ENCODE results near the gene CROCC2.
A peak's percentile ranks its signal among the peaks of the same experiment; 100 is the strongest.

CROCC2 gene

GRCh38 chr2:240999873-241000541, 93.9 kb downstream of the CROCC2 start:
- no peak for DNase-seq (ENCODE audit: low read depth in 3 of 3)

GRCh38 chr2:241000831-241001321, 94.7 kb downstream of the CROCC2 start:
- DNase-seq (ENCODE audit: low read depth in 3 of 3), result no peak

GRCh38 chr2:241001413-241002274, 95.5 kb downstream of the CROCC2 start:
- no peak for DNase-seq (ENCODE audit: low read depth in 3 of 3)

- no peak for DNase-seq (ENCODE audit: low read depth in 3 of 3)
Observed at GRCh38 chr2:241002275-241003046, 96.3 kb downstream of the CROCC2 start.

- no peak for DNase-seq (ENCODE audit: low read depth in 3 of 3)
Observed at GRCh38 chr2:241003047-241003360, 96.9 kb downstream of the CROCC2 start.

- no peak for DNase-seq (ENCODE audit: low read depth in 3 of 3)
Observed at GRCh38 chr2:241003369-241003768, 97.2 kb downstream of the CROCC2 start.

- DNase-seq (ENCODE audit: low read depth in 3 of 3), result no peak
Observed at GRCh38 chr2:241003830-241004564, 97.9 kb downstream of the CROCC2 start.

- no peak for DNase-seq (ENCODE audit: low read depth in 3 of 3)
Observed at GRCh38 chr2:241005569-241005968, 99.4 kb downstream of the CROCC2 start.

GRCh38 chr2:241006412-241006811, 100.3 kb downstream of the CROCC2 start:
- no peak for DNase-seq (ENCODE audit: low read depth in 3 of 3)

GRCh38 chr2:241007111-241007510, 101.0 kb downstream of the CROCC2 start:
- no peak for DNase-seq (ENCODE audit: low read depth in 3 of 3)

GRCh38 chr2:241007880-241008710, 102.0 kb downstream of the CROCC2 start:
- DNase-seq (ENCODE audit: low read depth in 3 of 3), result no peak

GRCh38 chr2:241008711-241009121, 102.6 kb downstream of the CROCC2 start:
- no peak for DNase-seq (ENCODE audit: low read depth in 3 of 3)

- DNase-seq (ENCODE audit: low read depth in 3 of 3), result no peak
Observed at GRCh38 chr2:241009191-241009590, 103.1 kb downstream of the CROCC2 start.

GRCh38 chr2:241009601-241010530, 103.7 kb downstream of the CROCC2 start:
- peak in 1 of 3 experiments; percentile 35 for DNase-seq (ENCODE audit: low read depth in 3 of 3)

- no peak for DNase-seq (ENCODE audit: low read depth in 3 of 3)
Observed at GRCh38 chr2:241010531-241011295, 104.6 kb downstream of the CROCC2 start.

- no peak for DNase-seq (ENCODE audit: low read depth in 3 of 3)
Observed at GRCh38 chr2:241011296-241011600, 105.1 kb downstream of the CROCC2 start.

GRCh38 chr2:241011751-241012510, 105.8 kb downstream of the CROCC2 start:
- DNase-seq (ENCODE audit: low read depth in 3 of 3), result no peak

GRCh38 chr2:241014224-241014623, 108.1 kb downstream of the CROCC2 start:
- no peak for DNase-seq (ENCODE audit: low read depth in 3 of 3)
